Lung (tissue), 12 donors: ENCODE measurements around the gene DTX3. TPM values are rescaled to one million over a fixed set of nuclear protein-coding genes. Genes with fewer than 3 reads are reported as not detected.

Source experiments
- ATAC-seq: fragments of 200-7000 bp; cut with Tn5 transposase; one replicate; pipeline ENCODE4 v1.9.1; 2020; ENCODE audit warnings: moderate number of reproducible peaks; ENCODE audit not compliant: insufficient read depth, low FRiP score
- DNase-seq, 3 donors: peaks; one replicate each; pipeline ENCODE4 v3.0.0-alpha.2; 2013 to 2017
- H3K27ac ChIP-seq, 2 donors: one replicate each; pipeline ENCODE4 v1.5.1; 2013; ENCODE audit warnings: mild to moderate bottlenecking in 2 of 2, moderate library complexity in 2 of 2, control low read depth in 1 of 2, inconsistent platforms in 1 of 2, low read depth in 1 of 2, low read length in 1 of 2
- H3K27me3 ChIP-seq, 3 donors: one replicate each; pipeline ENCODE4 v1.5.1; 2013; ENCODE audit warnings: low read length in 2 of 3; ENCODE audit not compliant: control insufficient read depth in 3 of 3, insufficient read depth in 3 of 3
- H3K36me3 ChIP-seq, 4 donors: one replicate each; pipeline ENCODE4 v1.5.1; 2013; ENCODE audit warnings: low read length in 4 of 4, mild to moderate bottlenecking in 1 of 4, moderate library complexity in 1 of 4; ENCODE audit not compliant: control insufficient read depth in 4 of 4, insufficient read depth in 4 of 4
- H3K4me1 ChIP-seq, 5 donors: one replicate each; pipeline ENCODE4 v1.5.1; 2013; ENCODE audit warnings: low read length in 5 of 5, mild to moderate bottlenecking in 2 of 5, moderate library complexity in 1 of 5; ENCODE audit not compliant: control insufficient read depth in 5 of 5, insufficient read depth in 5 of 5
- H3K4me3 ChIP-seq: one replicate; pipeline ENCODE4 v1.5.1; 2013; ENCODE audit warnings: mild to moderate bottlenecking, control low read depth, moderate library complexity
- H3K9ac ChIP-seq, 2 donors: one replicate each; pipeline ENCODE4 v1.5.1; 2013; ENCODE audit warnings: low read length in 2 of 2, control low read depth in 1 of 2; ENCODE audit not compliant: insufficient read depth in 1 of 2
- H3K9me3 ChIP-seq, 4 donors: one replicate each; pipeline ENCODE4 v1.5.1; 2013; ENCODE audit warnings: low read length in 3 of 4, mild to moderate bottlenecking in 1 of 4, moderate library complexity in 1 of 4; ENCODE audit not compliant: control insufficient read depth in 4 of 4, insufficient read depth in 3 of 4
- WGBS, 2 donors: extraction: QIAGEN DNeasy Blood & Tissue Kit; methylation state at CpG; one replicate each; pipeline ENCODE4 v1.1.7; 2013; 5-methylcytosine and 5-hydroxymethylcytosine counted together
- polyA plus RNA-seq, 2 donors: library from polyadenylated mRNA; stranded (reverse); fragments of 200-250 nt; gene quantifications; one replicate each; pipeline ENCODE4 v1.2.1, GENCODE V29; 2013
- total RNA-seq, 2 donors: library from RNA; depleted of rRNA in 1 of 2; stranded (reverse); fragments of >200 nt in 1 of 2; gene quantifications; one replicate each; pipeline ENCODE4 v1.2.1, GENCODE V29; 2014 to 2021
- TF ChIP-seq, protein P1 (sequence below): IDR thresholded peaks from 2 replicates; pipeline ENCODE4 v1.5.1; 2012; ENCODE audit warnings: mild to moderate bottlenecking; ENCODE audit errors: control extremely low read depth, extremely low read depth
- donor health status: control.
- donor health status: control.
- donor health status: Bipolar disorder and iron deficiency.
- donor health status: healthy.
- donor health status: DM: yes; HTN: yes; CAD: no.

Gene DTX3
- total and polyA plus RNA-seq, 4 donors: 13.9 to 40.1 (median 24.9) TPM

DNA sequence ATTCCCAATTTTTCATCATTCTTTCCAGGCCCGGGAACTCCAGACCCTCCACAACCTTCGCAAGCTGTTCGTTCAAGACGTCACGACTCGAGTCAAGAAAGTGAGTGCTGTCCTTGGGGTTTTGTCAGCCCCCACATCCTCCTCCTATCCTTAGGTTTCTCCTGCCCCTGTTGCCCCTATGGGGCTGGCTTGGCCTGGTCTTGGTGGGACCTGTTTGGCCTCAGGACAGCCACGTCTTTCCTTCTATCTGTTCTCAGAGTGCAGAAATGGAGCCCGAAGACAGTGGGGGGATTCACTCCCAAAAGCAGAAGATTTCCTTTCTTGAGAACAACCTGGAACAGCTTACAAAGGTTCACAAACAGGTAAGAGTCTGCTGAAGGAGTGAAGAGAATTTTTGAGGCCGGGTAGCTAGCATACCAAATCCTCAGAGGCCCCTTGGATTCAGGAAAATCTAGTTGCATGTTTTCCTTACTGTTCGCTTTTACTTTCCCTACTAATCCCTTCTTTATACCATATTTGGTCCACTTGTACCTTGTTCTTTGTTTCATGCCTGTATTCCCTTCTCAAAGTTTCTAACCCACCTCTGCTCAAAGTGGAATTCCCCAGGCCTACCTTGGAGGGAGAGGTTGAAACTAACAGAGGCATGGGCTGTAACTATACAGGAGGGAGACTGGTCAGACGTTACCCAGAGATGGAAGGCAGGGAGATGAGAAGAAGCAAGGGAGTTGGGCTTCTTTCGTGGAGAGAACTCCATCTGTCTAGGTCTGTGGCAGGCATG lies 26.5 kb upstream of the DTX3 start:
- 88 to 94% methylated on average over 12 of the region's 12 CpGs for WGBS, 2 donors
- no peaks in the 10 kb centered on the region for H3K27me3 ChIP-seq

DNA sequence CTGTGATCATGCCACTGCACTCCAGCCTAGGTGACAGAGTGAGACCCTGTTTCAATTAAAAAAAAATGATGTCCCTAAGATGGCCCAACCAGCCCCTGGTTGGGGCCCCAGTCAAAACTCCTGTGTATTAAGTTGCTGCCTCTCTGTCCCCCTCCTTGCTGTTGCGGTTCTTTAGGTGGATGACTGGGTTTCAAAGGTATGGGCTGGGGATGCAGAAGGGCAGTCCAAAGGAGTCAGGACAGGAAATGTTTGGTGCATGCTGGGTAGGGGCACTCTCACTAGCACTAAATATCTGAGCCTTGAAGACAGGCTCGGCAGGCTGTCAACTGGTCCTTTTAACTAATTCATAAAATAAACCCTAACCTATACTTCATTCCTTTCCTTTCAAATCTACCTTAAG lies 25.6 kb upstream of the DTX3 start:
- H3K4me3 ChIP-seq: no peak overlapping the region
- no peak overlapping the region for H3K9ac ChIP-seq
- H3K36me3 ChIP-seq: no peaks in the 10 kb centered on the region
- WGBS, 2 donors: 82 to 95% methylated on average over 2 of the region's 2 CpGs
- no peak for DNase-seq
- TF ChIP-seq, protein P1, sequence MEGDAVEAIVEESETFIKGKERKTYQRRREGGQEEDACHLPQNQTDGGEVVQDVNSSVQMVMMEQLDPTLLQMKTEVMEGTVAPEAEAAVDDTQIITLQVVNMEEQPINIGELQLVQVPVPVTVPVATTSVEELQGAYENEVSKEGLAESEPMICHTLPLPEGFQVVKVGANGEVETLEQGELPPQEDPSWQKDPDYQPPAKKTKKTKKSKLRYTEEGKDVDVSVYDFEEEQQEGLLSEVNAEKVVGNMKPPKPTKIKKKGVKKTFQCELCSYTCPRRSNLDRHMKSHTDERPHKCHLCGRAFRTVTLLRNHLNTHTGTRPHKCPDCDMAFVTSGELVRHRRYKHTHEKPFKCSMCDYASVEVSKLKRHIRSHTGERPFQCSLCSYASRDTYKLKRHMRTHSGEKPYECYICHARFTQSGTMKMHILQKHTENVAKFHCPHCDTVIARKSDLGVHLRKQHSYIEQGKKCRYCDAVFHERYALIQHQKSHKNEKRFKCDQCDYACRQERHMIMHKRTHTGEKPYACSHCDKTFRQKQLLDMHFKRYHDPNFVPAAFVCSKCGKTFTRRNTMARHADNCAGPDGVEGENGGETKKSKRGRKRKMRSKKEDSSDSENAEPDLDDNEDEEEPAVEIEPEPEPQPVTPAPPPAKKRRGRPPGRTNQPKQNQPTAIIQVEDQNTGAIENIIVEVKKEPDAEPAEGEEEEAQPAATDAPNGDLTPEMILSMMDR: no peak
- H3K27ac ChIP-seq: no peak overlapping the region
- ATAC-seq: no peak
- no peaks in the 10 kb centered on the region for H3K4me1 ChIP-seq
- H3K9me3 ChIP-seq: no peaks in the 10 kb centered on the region
- no peaks in the 10 kb centered on the region for H3K27me3 ChIP-seq

More for the DNA sequence above, 26.5 kb upstream of the DTX3 start:
- DNase-seq (no peak), ATAC-seq (no peak)
- no peaks in the 10 kb centered on the region for H3K4me1 ChIP-seq
- H3K36me3 ChIP-seq: no peaks in the 10 kb centered on the region
- H3K9ac ChIP-seq: no peak overlapping the region
- TF ChIP-seq, protein P1: no peak
- no peaks in the 10 kb centered on the region for H3K9me3 ChIP-seq
- no peak overlapping the region for H3K4me3 ChIP-seq
- H3K27ac ChIP-seq: no peak overlapping the region

DNA sequence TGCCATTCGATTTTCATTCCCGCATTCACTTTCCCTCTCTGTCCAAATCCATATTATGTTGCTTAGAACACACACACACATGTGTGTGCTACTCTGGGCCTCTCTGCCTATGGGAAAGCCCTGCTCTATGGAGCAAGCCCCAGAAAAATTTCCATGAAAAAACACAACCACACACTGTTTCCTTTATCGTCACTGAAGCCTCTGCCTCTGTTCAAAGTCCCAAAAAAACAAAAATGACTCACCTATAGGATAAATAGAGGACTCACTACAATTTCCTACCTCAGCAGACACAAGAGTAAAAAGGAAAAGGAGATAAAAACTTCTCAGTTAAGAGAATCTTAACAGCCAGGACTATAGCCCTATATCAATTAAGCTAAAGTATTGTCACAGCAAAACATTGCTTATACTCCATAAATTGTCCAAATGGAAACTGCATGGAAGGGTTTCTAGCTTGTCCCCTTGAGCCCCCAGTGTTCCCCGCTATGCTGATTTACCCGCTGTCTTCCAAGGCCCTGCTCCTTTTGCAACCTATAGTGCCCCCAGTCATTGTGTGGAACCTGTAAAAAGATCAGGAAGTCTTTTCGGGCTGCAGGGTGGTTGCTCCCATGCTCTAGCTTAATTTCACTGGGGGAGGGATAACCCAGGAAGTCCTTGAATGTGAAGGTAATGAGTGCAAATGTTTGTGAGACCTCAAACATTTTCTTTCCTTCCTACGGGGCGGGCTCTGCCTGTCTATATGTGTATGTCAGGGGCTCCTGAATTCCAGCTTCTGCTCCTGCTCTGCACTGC lies 24.8 kb upstream of the DTX3 start:
- no peak overlapping the region for H3K27ac ChIP-seq
- WGBS, 2 donors: 92% methylated on average over 8 of the region's 8 CpGs
- no peak overlapping the region for H3K4me3 ChIP-seq
- H3K9me3 ChIP-seq: no peaks in the 10 kb centered on the region
- no peaks in the 10 kb centered on the region for H3K36me3 ChIP-seq
- DNase-seq (no peak), ATAC-seq (no peak)
- H3K27me3 ChIP-seq: peaks cover 0 to 5% (median 4%) of the 10 kb centered on the region in 3 donors
- no peak overlapping the region for H3K9ac ChIP-seq
- TF ChIP-seq, protein P1: no peak
- no peaks in the 10 kb centered on the region for H3K4me1 ChIP-seq
